BLaER1 treated with 17β-estradiol and CSF1 and Interleukin-3, amounts not matched to agents 10 nM and 100 nM (cell line): Measurements from ENCODE around the gene CSMD2.

Experiments
- H3K27ac ChIP-seq, 11 experiments: shearing (Covaris generic); formaldehyde crosslinking; 2 replicates each; pipeline ENCODE4 v1.8.1; 2022
- H3K27me3 ChIP-seq, 11 experiments: shearing (Covaris generic); formaldehyde crosslinking; 2 replicates each; pipeline ENCODE4 v1.8.1; 2022
- H3K36me3 ChIP-seq, 11 experiments: shearing (Covaris generic); formaldehyde crosslinking; 2 replicates each; pipeline ENCODE4 v1.8.1; 2022
- H3K4me1 ChIP-seq, 10 experiments: shearing (Covaris generic); formaldehyde crosslinking; 2 replicates each; pipeline ENCODE4 v1.8.1; 2022
- H3K4me2 ChIP-seq, 11 experiments: shearing (Covaris generic); formaldehyde crosslinking; 2 replicates each; pipeline ENCODE4 v1.8.1; 2022
- H3K4me3 ChIP-seq, 10 experiments: shearing (Covaris generic); formaldehyde crosslinking; 2 replicates each; pipeline ENCODE4 v1.8.1; 2022
- H3K9ac ChIP-seq, 11 experiments: shearing (Covaris generic); formaldehyde crosslinking; 2 replicates each; pipeline ENCODE4 v1.8.1; 2022
- H3K9me3 ChIP-seq, 11 experiments: shearing (Covaris generic); formaldehyde crosslinking; replicated peaks in 1 of 11; 2 replicates each; pipeline ENCODE4 v1.8.1; 2022
- H4K20me1 ChIP-seq, 11 experiments: shearing (Covaris generic); formaldehyde crosslinking; 2 replicates each; pipeline ENCODE4 v1.8.1; 2022
- Cebpa-rat ChIP-seq, 11 experiments: shearing (Covaris generic); IDR thresholded peaks; 2 replicates each; pipeline ENCODE4 v1.8.1; 2022

CSMD2 gene

GRCh38 chr1:33899746-33900145, 265.3 kb downstream of the CSMD2 start:
- H3K27me3 ChIP-seq = no peaks in the 10 kb centered on the region
- H3K9ac ChIP-seq = no peak overlapping the region
- no peak overlapping the region for H3K27ac ChIP-seq
- no peaks in the 10 kb centered on the region for H4K20me1 ChIP-seq
- H3K36me3 ChIP-seq = no peaks in the 10 kb centered on the region
- H3K4me1 ChIP-seq = peaks cover 9 to 17% (median 13%) of the 10 kb centered on the region in 10 experiments
- no peaks in the 10 kb centered on the region for H3K9me3 ChIP-seq
- no peak overlapping the region for H3K4me3 ChIP-seq
- H3K4me2 ChIP-seq = no peak overlapping the region
- TF ChIP-seq Cebpa-rat (IDR thresholded peaks at IDR 0.05) = no peak

DNA sequence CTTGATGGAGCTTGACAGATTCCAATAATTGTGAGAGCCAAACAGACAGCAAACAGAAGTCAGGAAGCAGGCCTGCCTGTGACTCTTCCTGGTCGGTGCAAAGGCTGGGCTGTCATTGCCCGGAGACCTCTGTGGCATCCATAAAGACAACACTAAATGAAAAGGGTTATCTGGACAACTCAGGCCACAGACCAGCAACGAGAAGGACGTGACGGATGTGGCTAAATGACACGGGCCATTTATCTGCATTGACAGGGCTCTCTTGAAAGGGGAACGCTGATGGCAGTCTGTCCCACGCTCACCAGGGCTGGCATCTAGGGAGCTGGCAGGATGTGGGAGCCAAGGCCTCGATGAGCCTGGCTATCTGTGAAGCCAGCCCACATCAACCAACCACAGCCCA, 266.1 kb downstream of the CSMD2 start:
- no peak overlapping the region for H3K9ac ChIP-seq
- H3K27ac ChIP-seq = no peak overlapping the region
- H3K9me3 ChIP-seq = no peaks in the 10 kb centered on the region
- H3K4me3 ChIP-seq = no peak overlapping the region
- H4K20me1 ChIP-seq = no peaks in the 10 kb centered on the region
- H3K27me3 ChIP-seq = no peaks in the 10 kb centered on the region
- H3K4me1 ChIP-seq = peaks cover 9 to 15% (median 13%) of the 10 kb centered on the region in 10 experiments
- no peaks in the 10 kb centered on the region for H3K36me3 ChIP-seq
- no peak overlapping the region for H3K4me2 ChIP-seq
- TF ChIP-seq Cebpa-rat (IDR thresholded peaks at IDR 0.05) = no peak

GRCh38 chr1:33898406-33898805, 266.6 kb downstream of the CSMD2 start:
- Histone ChIP-seq H3K4me2 (no peak overlapping the region), H3K9me3 (no peaks in the 10 kb centered on the region), H3K4me3 (no peak overlapping the region), H3K4me1 (peaks cover 8 to 11% (median 10%) of the 10 kb centered on the region in 10 experiments), H3K27ac (no peak overlapping the region), H3K36me3 (no peaks in the 10 kb centered on the region), H3K27me3 (no peaks in the 10 kb centered on the region), H3K9ac (no peak overlapping the region), H4K20me1 (no peaks in the 10 kb centered on the region)
- no peak for TF ChIP-seq Cebpa-rat (IDR thresholded peaks at IDR 0.05)

- Histone ChIP-seq H3K27me3 (no peaks in the 10 kb centered on the region), H3K9me3 (no peaks in the 10 kb centered on the region), H3K36me3 (no peaks in the 10 kb centered on the region), H3K27ac (no peak overlapping the region), H3K4me3 (no peak overlapping the region), H3K4me2 (no peak overlapping the region), H4K20me1 (no peaks in the 10 kb centered on the region), H3K4me1 (no peaks in the 10 kb centered on the region), H3K9ac (no peak overlapping the region)
- no peak for TF ChIP-seq Cebpa-rat (IDR thresholded peaks at IDR 0.05)
Observed at GRCh38 chr1:33897092-33897725, 267.8 kb downstream of the CSMD2 start.

DNA sequence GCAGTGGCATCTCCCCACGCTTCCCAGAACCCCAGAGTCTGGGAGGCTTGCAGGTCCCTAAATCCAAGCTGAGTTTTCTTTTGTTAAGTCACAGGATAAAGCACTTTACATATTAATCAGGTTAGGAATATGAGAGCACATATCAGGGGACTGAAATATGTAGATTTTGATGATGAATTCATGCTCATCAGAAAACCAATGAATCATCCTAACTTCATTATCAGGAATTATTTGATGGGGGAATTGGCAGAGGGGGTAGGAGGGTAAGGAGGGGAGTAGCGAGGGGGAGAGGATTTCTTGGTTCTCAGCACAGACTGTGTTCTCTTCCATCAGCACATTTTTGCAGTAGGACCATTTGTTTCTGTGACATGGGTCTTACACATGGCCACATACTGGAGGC, 269.1 kb downstream of the CSMD2 start:
- H4K20me1 ChIP-seq = no peaks in the 10 kb centered on the region
- H3K36me3 ChIP-seq = no peaks in the 10 kb centered on the region

DNA sequence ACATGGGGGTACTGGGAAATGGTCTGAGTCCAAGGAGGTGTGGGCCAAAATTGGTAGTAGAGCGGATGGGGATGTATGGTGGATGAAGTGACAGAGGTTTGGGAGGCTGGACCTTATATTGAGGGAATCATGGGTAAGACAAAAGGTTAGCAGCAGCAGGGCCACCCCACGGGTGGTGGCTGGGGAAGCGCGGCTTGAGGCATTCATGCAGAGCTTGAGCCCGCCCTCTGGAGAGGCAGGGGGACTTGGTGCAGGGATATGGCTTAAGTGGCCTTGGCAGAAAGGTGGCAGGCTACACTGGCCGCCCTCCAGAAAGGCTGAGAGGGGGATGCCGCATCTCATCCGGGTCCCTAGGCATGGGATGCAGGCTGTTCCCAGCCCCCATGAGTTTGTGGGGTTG, 269.6 kb downstream of the CSMD2 start:
- Histone ChIP-seq H3K9ac (no peak overlapping the region), H3K27me3 (no peaks in the 10 kb centered on the region), H4K20me1 (no peaks in the 10 kb centered on the region), H3K27ac (no peak overlapping the region), H3K9me3 (no peaks in the 10 kb centered on the region), H3K4me2 (no peak overlapping the region), H3K36me3 (no peaks in the 10 kb centered on the region), H3K4me3 (no peak overlapping the region), H3K4me1 (no peaks in the 10 kb centered on the region)
- no peak for TF ChIP-seq Cebpa-rat (IDR thresholded peaks at IDR 0.05)

More for the DNA sequence above, 269.1 kb downstream of the CSMD2 start:
- Histone ChIP-seq H3K27ac (no peak overlapping the region), H3K4me1 (no peaks in the 10 kb centered on the region), H3K9ac (no peak overlapping the region), H3K9me3 (no peaks in the 10 kb centered on the region), H3K27me3 (no peaks in the 10 kb centered on the region), H3K4me2 (no peak overlapping the region), H3K4me3 (no peak overlapping the region)
- TF ChIP-seq Cebpa-rat (IDR thresholded peaks at IDR 0.05) = no peak

DNA sequence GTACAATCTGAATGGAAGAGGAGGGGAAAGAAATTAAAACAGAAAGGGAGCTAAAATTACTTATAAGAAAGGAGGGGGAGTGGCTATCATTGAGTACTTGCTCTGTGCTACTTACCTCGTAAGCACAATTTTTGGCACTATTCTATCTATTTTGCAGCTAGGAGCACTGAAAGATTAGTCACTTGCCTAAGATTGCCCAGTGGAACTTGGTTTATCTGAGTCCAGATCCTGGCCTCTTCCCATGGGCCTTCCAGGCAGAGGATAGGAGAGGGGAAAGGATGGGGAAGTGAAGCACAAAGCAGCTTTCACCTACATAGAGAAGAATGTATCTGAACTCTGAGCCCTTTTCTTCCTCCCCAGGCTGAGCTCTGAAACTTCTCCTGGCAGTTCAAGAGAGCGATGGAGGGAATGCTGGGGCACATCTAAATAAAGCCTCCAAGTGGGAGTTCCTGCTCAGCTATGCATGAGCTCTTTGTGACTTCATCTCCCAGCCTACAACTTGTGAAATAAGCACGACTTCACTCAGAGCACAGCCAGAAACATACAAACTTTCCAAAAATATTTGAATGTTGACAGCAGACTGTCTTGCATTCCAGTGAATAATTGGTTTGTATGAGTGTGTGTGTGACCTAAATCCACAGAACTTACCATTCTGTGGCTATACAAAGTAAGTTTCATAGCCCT, 271.7 kb downstream of the CSMD2 start:
- Histone ChIP-seq H3K9me3 (no peaks in the 10 kb centered on the region), H3K27ac (no peak overlapping the region), H3K36me3 (no peaks in the 10 kb centered on the region), H3K27me3 (no peaks in the 10 kb centered on the region), H3K4me2 (no peak overlapping the region), H4K20me1 (no peaks in the 10 kb centered on the region), H3K4me1 (no peaks in the 10 kb centered on the region), H3K9ac (no peak overlapping the region), H3K4me3 (no peak overlapping the region)
- TF ChIP-seq Cebpa-rat (IDR thresholded peaks at IDR 0.05) = no peak

DNA sequence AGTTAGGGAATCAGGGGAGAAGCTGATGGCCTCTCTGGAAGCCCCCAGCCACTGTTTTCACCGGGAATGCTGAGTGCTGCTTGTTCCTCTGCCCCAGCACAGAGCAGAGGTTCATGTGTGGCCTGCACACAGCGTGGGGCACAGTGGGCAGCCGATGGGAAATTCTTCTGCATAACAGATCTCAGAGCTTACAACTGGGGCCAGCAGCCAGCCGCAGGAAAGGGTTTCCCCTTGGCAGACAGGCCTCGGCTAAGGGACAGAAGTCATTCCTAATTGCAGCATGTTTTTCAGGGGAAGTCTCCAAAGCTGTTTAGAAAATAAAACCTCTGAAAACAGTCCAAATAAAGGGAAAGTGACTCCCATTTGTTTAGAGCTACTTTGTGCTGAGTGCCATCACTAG, 278.5 kb downstream of the CSMD2 start:
- no peak overlapping the region for H3K4me2 ChIP-seq

GRCh38 chr1:33880305-33880704, 284.7 kb downstream of the CSMD2 start:
- no peak for TF ChIP-seq Cebpa-rat (IDR thresholded peaks at IDR 0.05)
- H3K27me3 ChIP-seq = no peaks in the 10 kb centered on the region
- no peaks in the 10 kb centered on the region for H3K4me1 ChIP-seq
- H3K4me3 ChIP-seq = no peak overlapping the region
- H3K36me3 ChIP-seq = no peaks in the 10 kb centered on the region
- no peak overlapping the region for H3K9ac ChIP-seq
- H3K27ac ChIP-seq = no peak overlapping the region
- H3K4me2 ChIP-seq = no peak overlapping the region
- no peaks in the 10 kb centered on the region; a peak in 1 of 22 replicates for H4K20me1 ChIP-seq
- no peaks in the 10 kb centered on the region for H3K9me3 ChIP-seq

More for the DNA sequence above, 278.5 kb downstream of the CSMD2 start:
- no peak for TF ChIP-seq Cebpa-rat (IDR thresholded peaks at IDR 0.05)
- no peaks in the 10 kb centered on the region for H3K27me3 ChIP-seq
- no peaks in the 10 kb centered on the region for H4K20me1 ChIP-seq
- no peaks in the 10 kb centered on the region for H3K36me3 ChIP-seq
- H3K27ac ChIP-seq = no peak overlapping the region
- H3K9ac ChIP-seq = no peak overlapping the region
- no peaks in the 10 kb centered on the region for H3K4me1 ChIP-seq
- H3K4me3 ChIP-seq = no peak overlapping the region
- no peaks in the 10 kb centered on the region for H3K9me3 ChIP-seq

GRCh38 chr1:33878392-33878791, 286.6 kb downstream of the CSMD2 start:
- H3K9me3 ChIP-seq = peaks cover 0 to 3% (median 0%) of the 10 kb centered on the region in 11 experiments; a peak in 5 of 22 replicates
- H4K20me1 ChIP-seq = no peaks in the 10 kb centered on the region; a peak in 1 of 22 replicates
- no peak overlapping the region for H3K4me3 ChIP-seq
- H3K4me2 ChIP-seq = no peak overlapping the region
- H3K27ac ChIP-seq = no peak overlapping the region
- no peaks in the 10 kb centered on the region for H3K4me1 ChIP-seq
- no peaks in the 10 kb centered on the region for H3K27me3 ChIP-seq
- TF ChIP-seq Cebpa-rat (IDR thresholded peaks at IDR 0.05) = no peak
- no peaks in the 10 kb centered on the region for H3K36me3 ChIP-seq
- H3K9ac ChIP-seq = no peak overlapping the region
